Renal cortex interstitium (tissue), 11 donors: ENCODE data around the gene CRTC3. TPM values are rescaled to one million over a fixed set of nuclear protein-coding genes. Genes with fewer than 3 reads are reported as not detected.

Source experiments
- DNase-seq, 11 donors: peaks; one replicate each; pipeline ENCODE4 v3.0.0-alpha.2; 2013; ENCODE audit warnings: low read depth in 9 of 11, low spot score in 4 of 11; ENCODE audit errors: extremely low read depth in 1 of 11
- polyA plus RNA-seq, 3 donors: library from polyadenylated mRNA; unstranded; fragments of 120-200 nt; gene quantifications; one replicate each; pipeline ENCODE4 v1.2.1, GENCODE V29; 2013; ENCODE audit not compliant: insufficient read length in 3 of 3

The CRTC3 gene
- polyA plus RNA-seq, 3 donors, result 29.1 to 35.4 (median 32.5) TPM

GRCh38 chr15:90557186-90558084 lies 27.7 kb downstream of the CRTC3 start:
- no peak for DNase-seq

GRCh38 chr15:90558171-90558573 lies 28.4 kb downstream of the CRTC3 start:
- DNase-seq, result peak in 1 of 11 donors; percentile 43

DNA sequence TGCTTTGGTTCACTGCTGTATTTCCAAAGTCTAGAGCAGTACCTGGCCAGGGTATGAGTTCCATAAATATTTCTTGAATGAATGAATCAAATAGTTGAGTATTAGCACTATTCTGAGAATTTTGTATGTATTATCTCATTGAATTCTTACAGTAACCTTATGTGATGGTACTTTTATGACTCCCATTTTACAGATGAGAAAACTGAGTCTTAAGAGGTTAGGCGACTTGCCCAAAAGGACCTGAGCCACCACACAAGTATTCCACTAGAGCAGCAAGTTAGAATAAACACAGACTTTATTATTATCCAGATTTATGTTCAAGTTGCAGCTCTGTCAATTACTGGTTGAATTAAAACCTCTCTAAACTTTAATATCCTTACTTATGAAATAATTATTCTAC lies 29.4 kb downstream of the CRTC3 start:
- DNase-seq, result no peak

DNA sequence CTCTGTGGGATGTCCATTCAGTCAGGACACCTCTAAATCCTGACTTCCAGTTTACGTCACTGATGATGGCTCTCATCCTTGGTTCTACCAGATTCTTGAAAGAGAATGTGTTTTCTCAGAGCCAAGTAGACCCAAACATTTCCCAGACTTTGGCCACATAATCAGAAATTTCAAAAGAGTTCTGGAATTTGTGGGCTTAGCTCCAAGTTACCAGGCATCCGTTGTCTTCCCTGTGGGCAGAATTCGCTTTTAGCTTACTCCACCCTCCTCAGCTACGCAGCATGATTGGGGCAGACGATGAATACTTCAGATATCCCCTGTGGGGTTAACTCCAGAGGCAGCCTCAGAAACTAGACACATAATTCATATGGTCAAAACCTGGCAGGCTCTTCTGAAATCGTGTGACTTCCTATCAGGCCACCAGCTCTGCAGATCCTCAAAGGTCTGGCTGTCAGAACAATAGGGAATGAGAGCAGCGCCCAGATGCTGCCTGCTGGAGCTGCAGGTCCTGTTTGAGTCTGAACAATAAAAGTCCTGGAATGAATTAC lies 30.6 kb downstream of the CRTC3 start:
- no peak for DNase-seq

DNA sequence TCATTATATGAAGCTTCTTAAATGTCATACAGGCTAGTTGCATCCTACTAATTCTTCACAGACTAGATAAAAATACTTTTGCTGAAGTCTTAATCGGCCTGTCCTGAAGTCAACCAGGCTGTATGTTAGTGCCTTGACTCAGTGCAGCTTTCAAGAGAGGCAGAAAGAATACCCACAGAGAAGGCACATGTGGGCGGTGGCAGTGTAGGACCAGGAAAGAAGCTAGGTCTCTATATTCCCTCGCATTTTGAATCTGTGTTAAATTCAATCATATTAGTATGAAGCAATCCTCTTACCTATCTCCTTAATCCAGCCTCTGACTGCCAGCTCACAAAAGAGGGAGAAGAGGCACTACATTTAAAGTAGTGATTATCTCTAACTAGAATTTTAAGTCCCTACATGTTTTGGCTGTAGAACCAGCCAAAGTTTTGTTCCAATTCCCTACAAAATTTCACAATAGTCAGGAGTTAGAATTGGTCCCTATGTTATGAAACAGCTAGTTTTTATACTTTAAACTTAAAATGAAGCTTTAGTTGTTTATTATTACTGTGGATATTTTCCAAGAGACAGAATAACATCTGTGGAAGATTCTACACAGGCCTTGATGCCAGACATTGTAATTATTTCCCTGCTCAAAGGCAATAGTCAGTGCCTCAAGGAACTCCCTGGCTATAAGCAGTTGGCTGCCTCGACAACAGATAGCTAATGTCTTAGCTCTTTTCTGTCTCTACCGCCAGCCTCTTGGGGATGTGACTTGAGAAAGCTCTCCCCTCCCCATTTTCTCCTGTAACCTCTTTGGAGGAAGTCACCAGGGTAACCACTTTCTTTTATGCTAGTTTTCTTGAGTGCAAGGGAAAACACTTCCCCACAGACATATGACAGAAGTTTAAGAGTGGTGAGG lies 31.9 kb downstream of the CRTC3 start:
- DNase-seq, result no peak

- DNase-seq, result no peak
These were observed 32.9 kb downstream of the CRTC3 start for GRCh38 chr15:90562669-90563068.

GRCh38 chr15:90563463-90563862 lies 33.7 kb downstream of the CRTC3 start:
- DNase-seq, result no peak

DNA sequence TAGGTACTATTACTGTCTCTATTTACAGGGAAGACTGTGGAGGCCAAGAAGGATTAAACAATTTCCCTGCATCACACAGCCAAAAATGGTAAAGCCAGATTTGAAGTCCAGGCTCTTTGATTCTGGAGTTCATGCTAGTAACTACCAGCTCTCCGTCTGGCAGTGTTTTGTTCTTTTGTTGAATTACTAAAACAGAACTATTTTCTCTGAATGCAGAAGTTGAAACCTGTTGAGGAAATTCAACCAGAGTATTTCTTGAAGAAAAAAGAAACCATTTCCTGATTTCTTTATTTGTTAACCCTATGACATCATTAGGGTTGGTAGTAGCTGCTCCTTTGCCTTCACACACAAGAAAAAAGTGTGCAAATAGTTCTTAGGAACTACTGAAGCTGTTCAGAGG lies 34.3 kb downstream of the CRTC3 start:
- DNase-seq, result no peak

GRCh38 chr15:90564590-90564989 lies 34.9 kb downstream of the CRTC3 start:
- no peak for DNase-seq

DNA sequence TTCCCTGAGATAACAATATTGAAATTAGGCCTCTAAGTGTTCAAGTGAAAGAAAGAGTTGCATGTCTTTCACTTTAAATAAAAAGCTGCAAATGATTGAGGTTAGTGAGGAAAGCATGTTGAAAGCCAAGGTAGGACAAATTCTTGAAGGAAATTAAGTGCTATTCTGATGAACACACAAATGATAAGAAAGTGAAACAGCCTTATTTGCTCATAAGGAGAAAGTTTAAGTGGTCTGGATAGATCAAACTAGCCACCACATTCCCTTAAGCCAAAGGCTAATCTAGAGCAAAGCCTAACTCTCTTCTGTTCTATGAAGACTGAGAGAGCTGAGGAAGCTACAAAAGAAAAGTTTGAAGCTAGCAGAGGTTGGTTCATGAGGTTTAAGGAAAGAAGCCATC lies 36.1 kb downstream of the CRTC3 start:
- DNase-seq, result no peak

GRCh38 chr15:90570643-90571042 lies 40.9 kb downstream of the CRTC3 start:
- DNase-seq, result no peak

DNA sequence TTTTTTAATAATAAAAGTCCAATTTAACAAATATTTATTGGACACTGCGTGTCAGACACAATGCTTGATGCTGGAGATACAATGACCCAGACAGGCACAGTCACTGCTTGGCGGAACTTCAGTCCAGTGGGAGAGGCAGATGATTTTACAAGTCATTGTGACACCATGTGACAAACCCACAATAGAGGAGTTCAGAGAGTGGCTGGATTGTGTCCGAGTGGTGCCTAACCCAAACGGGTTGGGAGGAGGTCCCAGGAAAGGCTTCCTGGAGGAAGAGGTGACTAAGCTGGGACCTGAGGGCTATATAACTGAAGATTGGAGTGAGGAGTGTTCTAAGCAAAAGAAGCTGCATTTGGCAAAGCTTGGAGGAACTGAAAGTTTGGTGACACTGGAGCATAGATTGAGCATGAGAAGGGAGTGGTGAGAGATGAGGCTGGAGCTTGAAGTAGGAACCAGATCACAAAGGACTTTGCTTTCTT lies 41.4 kb downstream of the CRTC3 start:
- no peak for DNase-seq

DNA sequence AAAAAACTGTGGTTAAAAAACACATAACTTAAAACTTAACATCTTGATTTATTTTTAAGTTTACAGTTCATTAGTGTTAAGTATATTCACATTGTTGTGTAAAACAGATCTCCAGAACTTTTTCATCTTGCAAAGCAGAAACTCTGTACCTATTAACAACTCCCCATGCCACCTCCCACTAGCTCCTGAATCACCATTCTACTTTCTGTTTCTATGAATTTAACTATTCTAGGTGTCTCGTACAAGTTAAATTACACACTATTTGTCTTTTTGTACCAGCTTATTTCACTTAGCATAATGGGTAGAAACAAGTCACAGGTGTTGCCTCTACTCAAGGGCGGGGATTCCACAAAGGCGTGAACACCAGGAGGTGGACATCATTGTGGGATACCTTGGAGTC lies 43.2 kb downstream of the CRTC3 start:
- no peak for DNase-seq

DNA sequence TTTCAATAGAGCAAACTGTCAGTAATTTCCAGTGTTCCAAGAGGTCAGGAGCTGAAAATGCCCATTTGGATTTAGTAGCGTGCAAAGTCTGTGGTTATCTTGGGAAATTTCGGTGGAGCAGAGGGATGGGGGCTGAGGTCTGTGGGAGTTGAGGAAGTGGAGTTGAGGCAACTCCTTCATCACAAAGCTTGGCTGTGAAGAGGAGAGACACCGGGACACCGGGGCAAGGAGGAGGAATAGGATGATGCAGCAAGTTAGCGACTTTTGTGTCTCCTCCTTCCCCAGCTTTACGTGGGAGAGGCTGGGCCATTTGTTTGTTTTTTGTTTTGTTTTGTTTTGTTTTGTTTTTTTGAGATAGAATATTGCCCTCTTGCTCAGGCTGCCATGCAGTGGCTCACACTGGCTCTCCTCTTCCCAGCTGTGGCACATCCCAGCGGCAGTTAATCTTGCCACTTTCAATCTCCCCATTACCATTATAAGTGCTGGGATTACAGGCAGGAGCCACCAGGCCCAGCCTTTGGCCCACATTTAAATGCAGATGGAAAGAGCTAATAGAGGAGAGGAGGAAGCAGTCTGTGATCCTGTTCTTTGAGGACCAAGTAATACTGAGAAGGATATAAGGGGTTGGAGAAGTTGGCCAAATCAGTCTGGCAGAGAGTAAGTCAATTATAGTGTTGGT lies 47.1 kb downstream of the CRTC3 start:
- DNase-seq, result no peak

GRCh38 chr15:90579213-90579612 lies 49.5 kb downstream of the CRTC3 start:
- DNase-seq, result no peak

DNA sequence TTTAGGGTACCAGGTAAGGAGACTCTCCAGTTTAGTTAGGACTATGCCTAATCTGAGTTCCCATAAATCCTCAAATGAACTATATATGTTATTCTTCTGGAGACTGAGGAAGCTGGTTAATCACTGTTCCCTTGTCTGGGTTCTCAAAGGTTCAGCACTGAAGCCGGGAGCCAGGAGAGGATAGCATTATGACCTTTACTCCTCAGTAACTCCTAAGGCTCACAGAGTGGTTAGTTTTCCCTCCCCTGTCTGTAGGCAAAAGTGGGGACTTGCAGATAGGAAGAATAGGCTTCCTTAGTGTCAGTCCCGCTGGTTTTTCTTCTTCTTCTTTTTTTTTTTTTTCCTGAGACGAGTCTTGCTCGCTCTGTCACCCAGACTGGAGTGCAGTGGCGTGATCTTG lies 50.4 kb downstream of the CRTC3 start:
- DNase-seq, result no peak

GRCh38 chr15:90580541-90580940 lies 50.8 kb downstream of the CRTC3 start:
- no peak for DNase-seq

DNA sequence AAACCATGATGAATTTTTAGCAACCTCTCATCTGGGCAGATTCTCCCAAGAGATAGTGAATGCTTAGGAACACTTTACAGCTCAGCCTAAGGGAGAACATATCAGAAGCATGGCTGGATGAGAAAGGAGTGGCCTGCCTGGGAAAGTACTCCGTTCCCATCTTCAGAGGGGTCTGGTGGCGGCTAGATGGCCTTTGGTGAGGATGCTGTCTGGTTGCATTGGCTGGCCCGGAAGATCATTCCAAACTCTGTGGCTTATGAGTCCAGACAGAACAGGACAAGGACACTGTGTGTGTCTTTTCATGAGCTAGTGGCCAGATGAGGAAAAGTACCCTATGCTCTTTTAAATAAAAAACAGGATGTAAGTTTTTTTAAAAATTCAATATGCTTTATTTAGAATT lies 51.2 kb downstream of the CRTC3 start:
- DNase-seq, result no peak

DNA sequence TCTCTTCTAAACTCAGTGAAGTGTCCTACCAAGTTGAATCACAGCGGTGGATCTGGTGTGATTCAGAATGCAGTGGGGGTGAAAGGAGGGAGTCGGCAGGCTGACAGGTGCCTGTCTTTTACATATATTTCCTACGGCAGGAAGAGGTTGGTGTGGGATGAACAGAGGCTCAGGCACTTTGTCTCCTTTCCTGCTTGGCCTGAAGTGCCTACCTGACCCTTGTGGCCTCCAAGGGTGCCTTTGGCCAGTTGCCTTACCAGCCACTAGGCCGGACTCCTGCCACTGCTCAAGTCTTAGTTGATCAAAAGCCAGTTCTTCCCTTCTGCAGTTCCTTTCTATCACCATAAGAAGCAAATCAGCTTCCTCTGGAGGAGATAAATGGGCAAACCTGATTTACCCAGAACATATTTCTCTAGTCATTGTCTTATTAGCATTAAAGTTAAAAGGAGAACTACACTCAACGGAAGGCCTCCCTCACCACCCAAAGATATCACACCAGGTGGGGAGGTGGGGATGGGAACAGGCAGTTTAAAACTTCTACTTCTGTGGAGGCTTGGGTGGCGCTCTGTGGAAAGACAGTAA lies 52.1 kb downstream of the CRTC3 start:
- no peak for DNase-seq
